Superior temporal gyrus (tissue), 1 donor: ENCODE data around the gene NUP133.
"Not testable (repeated sequence)": the region's sequence is repeated elsewhere in the genome, so short reads cannot be mapped to it uniquely, and the experiment has no call there.

Experiments
- DNase-seq: peaks from one replicate; pipeline ENCODE4 v3.0.0-alpha.2; 2016; ENCODE audit errors: extremely low spot score

Gene NUP133

DNA sequence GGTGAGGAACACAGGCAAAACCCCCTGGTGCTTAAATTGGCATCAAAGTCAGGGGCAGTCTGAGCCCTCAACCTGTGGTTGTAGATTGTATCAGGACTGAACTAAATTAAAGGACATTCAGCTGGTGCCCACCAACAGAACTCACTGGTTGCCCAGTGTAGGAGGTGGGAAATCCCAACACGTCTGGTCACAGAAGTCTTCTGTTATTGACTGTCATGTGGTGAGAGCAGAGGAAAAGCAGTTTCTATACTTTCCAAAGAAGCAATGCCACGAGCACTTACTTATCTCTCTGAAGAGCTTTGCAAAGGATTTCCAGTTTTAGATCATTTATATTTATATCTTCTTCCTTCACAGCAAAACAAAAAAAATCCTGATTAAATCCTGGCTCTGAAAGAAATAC lies 59.3 kb downstream of the NUP133 start:
- DNase-seq, result no peak

- DNase-seq, result no peak
Measured at GRCh38 chr1:229448354-229448753, 59.8 kb downstream of the NUP133 start.

- DNase-seq, result no peak
Measured at GRCh38 chr1:229447809-229448252, 60.3 kb downstream of the NUP133 start.

DNA sequence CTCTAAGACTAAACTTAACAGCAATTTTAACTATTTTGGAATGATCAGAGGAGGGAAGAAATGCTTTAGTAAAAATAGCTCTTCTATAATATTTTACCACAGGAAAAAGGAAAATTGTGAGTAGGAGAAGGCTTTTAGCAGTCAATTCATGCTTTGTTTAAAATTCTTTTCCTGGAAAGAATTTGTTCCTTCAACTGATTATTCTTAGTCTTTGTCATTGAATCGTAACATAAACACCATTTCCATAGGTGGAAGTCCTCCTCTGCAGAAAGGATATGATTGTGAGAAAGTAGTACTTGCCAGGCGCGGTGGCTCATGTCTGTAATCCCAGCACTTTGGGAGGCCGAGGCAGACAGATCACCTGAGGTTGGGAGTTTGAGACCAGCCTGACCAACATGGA lies 62.3 kb downstream of the NUP133 start:
- no peak for DNase-seq

- DNase-seq, result no peak
Measured at GRCh38 chr1:229440851-229441537, 67.1 kb downstream of the NUP133 start.

- no peak for DNase-seq
Measured at GRCh38 chr1:229438021-229438420, 70.1 kb downstream of the NUP133 start.

- DNase-seq, result no peak
Measured at GRCh38 chr1:229437443-229437842, 70.7 kb downstream of the NUP133 start.

GRCh38 chr1:229436201-229436600 lies 71.9 kb downstream of the NUP133 start:
- no peak for DNase-seq

- no peak for DNase-seq
Measured at GRCh38 chr1:229434641-229435051, 73.5 kb downstream of the NUP133 start.

DNA sequence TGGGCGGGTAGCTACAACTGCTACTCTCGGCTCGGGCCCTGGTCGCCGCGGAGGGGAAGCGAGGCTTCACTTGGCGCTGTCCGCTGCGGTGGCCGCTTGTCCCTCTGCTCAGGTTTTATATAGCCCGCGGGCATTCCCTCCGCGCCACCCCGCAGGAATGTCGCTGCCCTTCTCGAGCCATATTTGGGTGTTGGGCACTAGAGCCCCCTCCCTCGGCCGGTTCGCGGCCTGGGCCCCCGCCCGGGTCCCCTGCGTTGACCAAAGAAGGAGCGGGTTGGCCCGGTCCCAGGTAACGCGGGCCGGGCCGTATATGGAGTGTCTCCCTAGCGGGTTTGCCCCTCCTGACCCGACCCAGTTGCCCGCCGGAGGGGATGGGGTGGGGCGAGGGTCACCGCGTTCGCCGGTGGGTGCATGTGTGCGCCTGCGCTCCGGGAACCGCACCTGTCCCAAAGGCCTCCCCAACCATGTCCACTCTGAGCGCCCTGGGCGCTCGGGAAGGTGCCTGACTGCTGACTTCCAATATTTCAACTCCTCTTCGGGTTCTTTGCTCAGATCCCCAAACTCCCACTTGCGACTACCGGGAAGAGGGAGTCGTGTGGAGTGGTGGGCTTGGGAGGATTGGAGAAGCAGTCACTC lies 74.0 kb downstream of the NUP133 start, which contains the start of gene ACTA1:
Gene ACTA1, minus strand, starts transcription at position 90 of the 636 bp plus-strand sequence. CDS start 979 bp downstream, outside the sequence.
- no peak for DNase-seq

- no peak for DNase-seq
Measured at GRCh38 chr1:229433364-229434004, 74.7 kb downstream of the NUP133 start.

- DNase-seq, result no peak
Measured at GRCh38 chr1:229432905-229433304, 75.2 kb downstream of the NUP133 start.

DNA sequence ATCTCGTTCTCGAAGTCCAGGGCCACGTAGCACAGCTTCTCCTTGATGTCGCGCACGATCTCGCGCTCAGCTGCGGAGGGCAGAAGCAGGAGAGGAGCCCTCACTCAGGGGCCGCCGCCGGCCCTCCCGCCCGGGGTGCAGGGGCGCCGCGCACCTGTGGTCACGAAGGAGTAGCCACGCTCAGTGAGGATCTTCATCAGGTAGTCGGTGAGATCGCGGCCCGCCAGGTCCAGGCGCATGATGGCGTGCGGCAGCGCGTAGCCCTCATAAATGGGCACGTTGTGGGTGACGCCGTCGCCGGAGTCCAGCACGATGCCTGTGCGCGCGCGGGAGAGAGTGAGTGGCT lies 76.1 kb downstream of the NUP133 start:
- DNase-seq, result no peak

- no peak for DNase-seq
Measured at GRCh38 chr1:229431284-229432115, 76.6 kb downstream of the NUP133 start.

GRCh38 chr1:229430761-229431283 lies 77.3 kb downstream of the NUP133 start:
- no peak for DNase-seq

DNA sequence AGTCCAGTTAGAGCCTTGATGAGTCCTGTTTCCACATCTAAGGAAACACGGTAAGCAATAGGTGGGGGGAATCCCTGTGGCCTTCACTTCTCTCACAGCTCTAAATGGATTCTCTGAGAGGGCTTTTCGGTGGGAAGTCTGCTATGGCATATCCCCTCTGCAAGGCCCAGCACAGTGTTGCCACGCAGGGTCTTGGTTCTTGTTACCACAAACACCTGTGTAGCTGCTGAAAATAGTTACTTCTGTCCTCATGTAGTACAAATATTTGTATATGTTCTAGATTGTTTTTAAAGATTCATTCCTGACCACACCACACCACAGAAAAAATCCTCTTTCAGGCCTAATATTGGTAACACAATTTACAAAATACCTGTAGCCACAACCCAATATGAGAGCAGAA lies 79.9 kb downstream of the NUP133 start:
- DNase-seq, result no peak

GRCh38 chr1:229427572-229427971 lies 80.6 kb downstream of the NUP133 start:
- no peak for DNase-seq

DNA sequence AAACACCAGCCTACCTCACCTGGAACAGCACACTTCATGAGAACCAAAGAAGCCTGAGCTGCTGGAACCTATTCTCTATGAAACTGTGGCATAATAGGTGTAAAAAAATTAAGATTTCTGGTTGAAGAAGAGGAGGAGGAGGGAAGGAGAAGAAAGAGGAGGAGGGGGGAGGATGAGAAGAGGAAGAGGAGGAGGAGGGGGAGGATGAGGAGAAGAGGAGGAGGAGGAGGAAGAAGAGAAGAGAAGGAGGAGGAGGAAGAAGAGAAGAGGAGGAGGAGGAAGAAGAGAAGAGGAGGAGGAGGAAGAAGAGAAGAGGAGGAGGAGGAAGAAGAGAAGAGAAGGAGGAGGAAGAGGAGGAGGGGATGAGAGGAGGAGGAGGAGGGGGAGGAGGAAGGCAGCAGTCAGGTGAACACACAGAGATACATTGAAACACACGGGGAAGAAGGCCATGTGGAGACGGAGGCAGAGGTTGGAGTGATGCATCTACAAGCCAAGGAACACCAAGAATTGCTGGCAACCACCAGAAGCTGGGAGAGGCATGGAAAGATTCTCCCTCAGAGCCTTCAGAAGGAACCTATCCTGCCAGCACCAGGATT lies 82.5 kb downstream of the NUP133 start:
- no peak for DNase-seq

- DNase-seq, result no peak
Measured at GRCh38 chr1:229420765-229421164, 87.4 kb downstream of the NUP133 start.

- no peak for DNase-seq
Measured at GRCh38 chr1:229420224-229420623, 87.9 kb downstream of the NUP133 start.

DNA sequence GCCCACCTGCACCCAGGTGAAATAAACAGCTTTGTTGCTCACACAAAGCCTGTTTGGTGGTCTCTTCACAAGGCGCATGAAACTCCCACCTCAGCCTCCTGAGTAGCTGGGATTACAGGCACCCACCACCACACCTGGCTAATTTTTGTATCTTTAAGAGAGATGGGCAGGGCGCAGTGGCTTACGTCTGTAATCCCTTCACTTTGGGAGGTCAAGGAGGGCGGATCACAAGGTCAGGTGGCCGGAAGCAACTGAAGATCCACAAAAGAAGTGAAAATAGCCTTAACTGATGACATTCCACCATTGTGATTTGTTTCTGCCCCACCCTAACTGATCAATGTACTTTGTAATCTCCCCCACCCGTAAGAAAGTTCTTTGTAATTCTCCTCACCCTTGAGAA lies 89.6 kb downstream of the NUP133 start:
- DNase-seq, result not testable (repeated sequence)
